OCI-LY1 (cell line): ENCODE data around the gene MXI1.

Experiments
- H2AFZ ChIP-seq: fragments of 200-600 bp; sonication (generic), shearing (Covaris generic); 2 replicates; pipeline ENCODE4 v1.6.0; 2014; ENCODE audit warnings: antibody characterized with exemption, mild to moderate bottlenecking, low read length
- H3F3A ChIP-seq: fragments of 200-600 bp; sonication (generic), shearing (Covaris generic); 2 replicates; pipeline ENCODE4 v1.6.0; 2014; ENCODE audit warnings: mild to moderate bottlenecking, antibody characterized with exemption, low read length, moderate library complexity; ENCODE audit not compliant: insufficient read depth
- H3K27ac ChIP-seq: fragments of 200-600 bp; sonication (generic); 2 replicates; pipeline ENCODE4 v1.5.1; 2014; ENCODE audit warnings: low read length, mixed run types, mild to moderate bottlenecking, low read depth; ENCODE audit not compliant: poor library complexity, severe bottlenecking
- H3K27me3 ChIP-seq: fragments of 200-600 bp; sonication (generic); 2 replicates; pipeline ENCODE4 v1.6.0; 2014; ENCODE audit warnings: antibody characterized with exemption, mild to moderate bottlenecking, low read length, moderate library complexity; ENCODE audit not compliant: insufficient read depth
- H3K36me3 ChIP-seq: fragments of 200-600 bp; sonication (generic); 2 replicates; pipeline ENCODE4 v1.6.1; 2014; ENCODE audit warnings: mild to moderate bottlenecking, antibody characterized with exemption, low read length, moderate library complexity, mixed read lengths; ENCODE audit not compliant: insufficient read depth
- H3K4me1 ChIP-seq: fragments of 200-600 bp; sonication (generic); 2 replicates; pipeline ENCODE4 v1.5.1; 2014; ENCODE audit warnings: mild to moderate bottlenecking, low read length, moderate library complexity; ENCODE audit not compliant: insufficient read depth, severe bottlenecking
- H3K4me2 ChIP-seq: fragments of 200-600 bp; sonication (generic), shearing (Covaris generic); 2 replicates; pipeline ENCODE4 v1.6.1; 2014; ENCODE audit warnings: low read length
- H3K4me3 ChIP-seq: fragments of 200-600 bp; sonication (generic); 2 replicates; pipeline ENCODE4 v1.5.1; 2014; ENCODE audit warnings: low read length, low read depth, mild to moderate bottlenecking, mixed read lengths; ENCODE audit not compliant: poor library complexity, severe bottlenecking
- H3K79me2 ChIP-seq: fragments of 200-600 bp; shearing (Covaris generic); 2 replicates; pipeline ENCODE4 v1.6.1; 2016; ENCODE audit warnings: mixed run types, low read length, mixed read lengths; ENCODE audit not compliant: insufficient read depth
- H3K9ac ChIP-seq: fragments of 200-600 bp; sonication (generic), shearing (Covaris generic); 2 replicates; pipeline ENCODE4 v1.6.1; 2014; ENCODE audit warnings: mild to moderate bottlenecking, low read length, mixed read lengths
- H3K9me2 ChIP-seq: fragments of 200-600 bp; sonication (generic), shearing (Covaris generic); 2 replicates; pipeline ENCODE4 v1.6.1; 2014; ENCODE audit warnings: low read depth, mild to moderate bottlenecking, low read length, mixed read lengths
- H3K9me3 ChIP-seq: fragments of 200-600 bp; shearing (Covaris generic); 2 replicates; pipeline ENCODE4 v1.6.1; 2014; ENCODE audit warnings: low read length, mixed read lengths
- H4K20me1 ChIP-seq: fragments of 200-600 bp; sonication (generic), shearing (Covaris generic); 2 replicates; pipeline ENCODE4 v1.6.0; 2016; ENCODE audit warnings: mild to moderate bottlenecking, low read length; ENCODE audit not compliant: insufficient read depth
- CTCF ChIP-seq: fragments of 200-600 bp; sonication (generic), shearing (Covaris generic); IDR thresholded peaks from 2 replicates; pipeline ENCODE4 v1.5.1; 2017; ENCODE audit warnings: mild to moderate bottlenecking, antibody characterized with exemption, low read length, moderate library complexity, mixed read lengths
- EZH2 ChIP-seq: fragments of 200-600 bp; sonication (generic), shearing (Covaris generic); IDR thresholded peaks from 2 replicates; pipeline ENCODE4 v1.8.0; 2017; ENCODE audit warnings: borderline replicate concordance, mixed run types, mild to moderate bottlenecking, antibody characterized with exemption, low read length, moderate library complexity, mixed read lengths

MXI1 gene

GRCh38 chr10:110160522-110160921 lies 46.9 kb upstream of the MXI1 start:
- H3K36me3 ChIP-seq = no peaks in the 10 kb centered on the region; the same call in 1 of the 2 replicates
- H2AFZ ChIP-seq = no peak overlapping the region
- H3K9me3 ChIP-seq = peaks cover 3% of the 10 kb centered on the region
- no peaks in the 10 kb centered on the region for H3F3A ChIP-seq
- peaks cover 8% of the 10 kb centered on the region; the same call in 1 of the 2 replicates for H3K27me3 ChIP-seq
- no peak overlapping the region for H3K4me3 ChIP-seq
- H3K4me1 ChIP-seq = peaks cover 10% of the 10 kb centered on the region
- H3K27ac ChIP-seq = no peak overlapping the region
- no peaks in the 10 kb centered on the region for H4K20me1 ChIP-seq
- H3K9me2 ChIP-seq = no peaks in the 10 kb centered on the region
- no peak overlapping the region for H3K4me2 ChIP-seq
- no peak for TF ChIP-seq EZH2
- TF ChIP-seq CTCF = no peak
- H3K79me2 ChIP-seq = no peaks in the 10 kb centered on the region
- no peak overlapping the region for H3K9ac ChIP-seq

DNA sequence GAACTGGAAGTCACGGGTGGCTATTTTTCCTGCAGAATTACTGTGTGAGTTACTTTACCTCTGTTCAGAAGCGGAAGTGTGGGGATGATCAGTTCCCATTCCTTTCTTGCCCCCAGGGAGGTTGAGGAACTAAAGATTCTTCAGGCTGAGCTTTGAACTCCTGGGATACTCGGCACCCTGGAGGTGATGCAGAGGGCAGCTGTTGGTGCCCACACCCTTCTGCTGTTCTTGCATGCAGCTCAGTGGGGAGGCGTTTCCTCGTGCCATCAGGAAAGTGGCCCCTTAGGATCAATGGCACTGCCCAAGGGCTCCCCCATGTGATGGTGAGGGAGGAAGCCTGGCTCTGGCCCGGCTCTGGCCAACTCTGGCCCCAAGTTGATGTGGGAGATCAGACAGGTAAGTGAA lies 44.7 kb upstream of the MXI1 start:
- no peaks in the 10 kb centered on the region for H3K9me2 ChIP-seq

DNA sequence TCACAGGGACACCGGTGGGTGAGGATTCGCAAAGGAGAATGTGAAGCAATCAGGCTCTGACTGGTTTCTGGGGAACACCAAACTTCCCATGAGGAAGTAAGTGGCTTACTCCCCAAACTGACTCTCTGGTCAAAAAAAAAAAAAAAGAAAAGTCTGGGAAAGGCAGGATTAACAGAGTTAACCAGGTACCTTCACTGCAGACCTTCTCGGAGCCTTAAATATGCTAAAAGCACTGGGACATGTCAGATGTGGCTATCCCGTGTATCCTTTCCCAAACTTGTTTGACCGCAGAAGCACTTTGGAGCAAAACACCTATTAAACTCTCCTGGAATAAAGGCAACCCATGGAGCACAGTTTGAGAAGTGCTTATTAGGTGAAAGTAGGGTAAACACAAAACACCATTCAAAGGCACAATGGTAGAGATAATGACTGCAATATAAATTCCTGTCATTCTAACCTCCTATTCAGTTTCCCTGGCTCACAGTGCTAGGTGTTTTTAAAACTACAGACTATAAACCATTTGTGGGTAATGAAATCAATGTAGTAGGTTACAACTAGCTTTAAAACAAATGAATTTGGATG lies 44.1 kb upstream of the MXI1 start:
- no peak overlapping the region for H3K9ac ChIP-seq
- H3K27me3 ChIP-seq = peaks cover 13% of the 10 kb centered on the region; the same call in 1 of the 2 replicates
- no peaks in the 10 kb centered on the region for H3K4me1 ChIP-seq
- TF ChIP-seq EZH2 (no peak), CTCF (no peak)
- peaks cover 3% of the 10 kb centered on the region for H3K9me3 ChIP-seq
- no peaks in the 10 kb centered on the region; the same call in 1 of the 2 replicates for H3K36me3 ChIP-seq
- no peak overlapping the region for H3K4me2 ChIP-seq
- H3K79me2 ChIP-seq = no peaks in the 10 kb centered on the region
- H3F3A ChIP-seq = no peaks in the 10 kb centered on the region
- no peak overlapping the region for H3K27ac ChIP-seq
- H3K9me2 ChIP-seq = no peaks in the 10 kb centered on the region
- H3K4me3 ChIP-seq = no peak overlapping the region
- H2AFZ ChIP-seq = no peak overlapping the region
- H4K20me1 ChIP-seq = no peaks in the 10 kb centered on the region

More for the DNA sequence above, 44.7 kb upstream of the MXI1 start:
- Histone ChIP-seq H3F3A (no peaks in the 10 kb centered on the region), H3K4me2 (no peak overlapping the region), H3K9me3 (peaks cover 3% of the 10 kb centered on the region), H3K4me3 (no peak overlapping the region), H3K9ac (no peak overlapping the region), H3K27ac (no peak overlapping the region), H4K20me1 (no peaks in the 10 kb centered on the region), H2AFZ (no peak overlapping the region), H3K79me2 (no peaks in the 10 kb centered on the region), H3K36me3 (no peaks in the 10 kb centered on the region; the same call in 1 of the 2 replicates), H3K27me3 (peaks cover 8% of the 10 kb centered on the region; the same call in 1 of the 2 replicates), H3K4me1 (no peaks in the 10 kb centered on the region)
- TF ChIP-seq CTCF = no peak
- TF ChIP-seq EZH2 = no peak
